IMR-90 (cell line): ENCODE measurements around the gene ZNF586. TPM values are rescaled to one million over a fixed set of nuclear protein-coding genes. Genes with fewer than 3 reads are reported as not detected.

Source experiments
- ATAC-seq: fragments of 200-7000 bp; cut with Tn5 transposase; 2 replicates; pipeline ENCODE4 v1.9.1; 2020; ENCODE audit warnings: low read depth, mild to moderate bottlenecking, moderate library complexity
- BruUV-seq: library from RNA; stranded (reverse); fragments of 400-500 nt; replicated peaks from 2 replicates; lab custom pipeline; 2021; lab: Mats Ljungman, UMichigan
- CTCF ChIA-PET: fragments of 300-600 bp; formaldehyde crosslinking; extraction: SDS; loops from one replicate; lab custom pipeline; 2021; ENCODE audit warnings: antibody characterized with exemption; lab: Yijun Ruan, JAX
- POLR2A ChIA-PET: fragments of 300-600 bp; sonication (Branson Sonifier 250); formaldehyde crosslinking; loops from one replicate; lab custom pipeline; 2022; ENCODE audit warnings: antibody characterized with exemption; ENCODE audit not compliant: unreplicated experiment; lab: Charles Lee
- DNase-seq: peaks from one replicate; pipeline ENCODE4 v3.0.0; 2013
- H2AFZ ChIP-seq: replicated peaks from 2 replicates; pipeline ENCODE3; 2013; ENCODE audit warnings: low read length, mild to moderate bottlenecking; ENCODE audit not compliant: poor library complexity
- H2AK5ac ChIP-seq: 2 replicates; pipeline ENCODE4 v1.6.1; 2013; ENCODE audit warnings: low read depth, low read length, inconsistent platforms
- H2AK9ac ChIP-seq: replicated peaks from 2 replicates; pipeline ENCODE3; 2013; ENCODE audit warnings: mild to moderate bottlenecking, low read depth, low read length, moderate library complexity; ENCODE audit not compliant: poor library complexity
- H2BK120ac ChIP-seq: 2 replicates; pipeline ENCODE4 v1.6.1; 2013; ENCODE audit warnings: low read depth, low read length, inconsistent platforms
- H2BK15ac ChIP-seq: 3 replicates; pipeline ENCODE4 v1.6.1; 2013; ENCODE audit warnings: low read depth, low read length, inconsistent platforms
- H2BK20ac ChIP-seq: 2 replicates; pipeline ENCODE4 v1.6.1; 2013; ENCODE audit warnings: low read depth, mild to moderate bottlenecking, inconsistent platforms, low read length, moderate library complexity
- H2BK5ac ChIP-seq: 2 replicates; pipeline ENCODE4 v1.6.1; 2013; ENCODE audit warnings: mild to moderate bottlenecking, low read depth, low read length, inconsistent platforms; ENCODE audit not compliant: poor library complexity, severe bottlenecking
- H3K14ac ChIP-seq: replicated peaks from 2 replicates; pipeline ENCODE4 v1.6.1; 2013; ENCODE audit warnings: low read depth, low read length, inconsistent platforms
- H3K18ac ChIP-seq: 2 replicates; pipeline ENCODE4 v1.6.1; 2013; ENCODE audit warnings: low read depth, low read length, control low read depth
- H3K23ac ChIP-seq: 2 replicates; pipeline ENCODE4 v1.6.1; 2013; ENCODE audit warnings: low read depth, low read length, inconsistent platforms
- H3K27ac ChIP-seq: 2 replicates; pipeline ENCODE4 v1.5.1; 2013; ENCODE audit warnings: mild to moderate bottlenecking, control low read depth, low read length; ENCODE audit not compliant: insufficient read depth
- H3K27me3 ChIP-seq: 2 replicates; pipeline ENCODE4 v1.6.1; 2013; ENCODE audit warnings: low read length; ENCODE audit not compliant: control insufficient read depth, insufficient read depth
- H3K36me3 ChIP-seq: 2 replicates; pipeline ENCODE4 v1.6.1; 2013; ENCODE audit warnings: low read length, mixed read lengths; ENCODE audit not compliant: control insufficient read depth, insufficient read depth
- H3K4ac ChIP-seq: 2 replicates; pipeline ENCODE4 v1.6.1; 2013; ENCODE audit warnings: low read depth, low read length, inconsistent platforms
- H3K4me1 ChIP-seq: 2 replicates; pipeline ENCODE4 v1.6.1; 2013; ENCODE audit warnings: low read length, mixed read lengths; ENCODE audit not compliant: control insufficient read depth, insufficient read depth
- H3K4me2 ChIP-seq: 2 replicates; pipeline ENCODE4 v1.6.1; 2013; ENCODE audit warnings: low read depth, mild to moderate bottlenecking, control low read depth, low read length, moderate library complexity
- H3K4me3 ChIP-seq: 2 replicates; pipeline ENCODE4 v1.5.1; 2013; ENCODE audit warnings: low read depth, mild to moderate bottlenecking, control low read depth, low read length, moderate library complexity; ENCODE audit not compliant: insufficient read depth
- H3K56ac ChIP-seq: 2 replicates; pipeline ENCODE4 v1.6.1; 2013; ENCODE audit warnings: low read length, inconsistent platforms; ENCODE audit not compliant: insufficient read depth; ENCODE audit errors: extremely low read depth
- H3K79me1 ChIP-seq, 2 experiments: 2 replicates each; pipeline ENCODE4 v1.6.1; 2013; ENCODE audit warnings: low read length in 2 of 2, inconsistent platforms in 1 of 2, low read depth in 1 of 2
- H3K9ac ChIP-seq: 2 replicates; pipeline ENCODE4 v1.6.1; 2013; ENCODE audit warnings: low read depth, low read length, control low read depth
- H3K9me1 ChIP-seq: 2 replicates; pipeline ENCODE4 v1.6.1; 2013; ENCODE audit warnings: low read length, inconsistent platforms; ENCODE audit not compliant: insufficient read depth
- H3K9me3 ChIP-seq: 2 replicates; pipeline ENCODE4 v1.6.1; 2013; ENCODE audit warnings: low read length; ENCODE audit not compliant: control insufficient read depth, insufficient read depth
- H4K20me1 ChIP-seq: 2 replicates; pipeline ENCODE4 v1.6.1; 2013; ENCODE audit warnings: low read length, inconsistent platforms; ENCODE audit not compliant: insufficient read depth
- H4K5ac ChIP-seq: 2 replicates; pipeline ENCODE4 v1.6.1; 2013; ENCODE audit warnings: mild to moderate bottlenecking, low read depth, low read length, control low read depth
- H4K8ac ChIP-seq, 2 experiments: 2 replicates each; pipeline ENCODE4 v1.6.1; 2013; ENCODE audit warnings: low read depth in 2 of 2, low read length in 2 of 2, control low read depth in 1 of 2, inconsistent platforms in 1 of 2
- H4K91ac ChIP-seq: 2 replicates; pipeline ENCODE4 v1.6.1; 2013; ENCODE audit warnings: low read depth, low read length, inconsistent platforms; ENCODE audit not compliant: insufficient read depth
- BHLHE40 ChIP-seq: fragments of 150-350 bp; IDR thresholded peaks from 2 replicates; pipeline ENCODE4 v1.6.1; 2016; ENCODE audit warnings: mild to moderate bottlenecking, low read depth, low read length
- CEBPB ChIP-seq: IDR thresholded peaks from 2 replicates; pipeline ENCODE4 v1.6.1; 2012; ENCODE audit warnings: low read depth, low read length, improper control_type of control experiment
- CHD1 ChIP-seq: IDR thresholded peaks from 2 replicates; pipeline ENCODE4 v1.6.1; 2012; ENCODE audit warnings: low read depth, low read length, improper control_type of control experiment
- FOS ChIP-seq: fragments of 150-350 bp; IDR thresholded peaks from 2 replicates; pipeline ENCODE4 v1.6.1; 2016; ENCODE audit warnings: low read depth, low read length
- MXI1 ChIP-seq: IDR thresholded peaks from 2 replicates; pipeline ENCODE4 v1.6.1; 2012; ENCODE audit warnings: low read depth, mild to moderate bottlenecking, low read length, moderate library complexity, borderline replicate concordance
- NFE2L2 ChIP-seq: fragments of 150-350 bp; IDR thresholded peaks from 2 replicates; pipeline ENCODE4 v1.6.1; 2016; ENCODE audit warnings: low read depth, mild to moderate bottlenecking, low read length
- POLR2A ChIP-seq: IDR thresholded peaks from 2 replicates; pipeline ENCODE4 v1.6.1; 2012; ENCODE audit warnings: mild to moderate bottlenecking, low read depth, low read length
- RAD21 ChIP-seq: IDR thresholded peaks from 2 replicates; pipeline ENCODE4 v1.6.1; 2012; ENCODE audit warnings: low read length, improper control_type of control experiment
- RCOR1 ChIP-seq: IDR thresholded peaks from 2 replicates; pipeline ENCODE4 v1.6.1; 2012; ENCODE audit warnings: mild to moderate bottlenecking, low read length, improper control_type of control experiment; ENCODE audit not compliant: insufficient replicate concordance
- RFX5 ChIP-seq: IDR thresholded peaks from 2 replicates; pipeline ENCODE4 v1.8.0; 2012; ENCODE audit warnings: low read depth, mild to moderate bottlenecking, low read length, moderate library complexity
- SMC3 ChIP-seq: fragments of 150-350 bp; IDR thresholded peaks from 2 replicates; pipeline ENCODE4 v1.6.1; 2016; ENCODE audit warnings: low read depth, mild to moderate bottlenecking, antibody characterized with exemption, low read length, moderate library complexity
- WGBS, 2 experiments: methylation state at CpG; one replicate each; pipeline versions ENCODE4 v1.1.5 to v1.1.7; 2013; ENCODE audit warnings: missing lambda C conversion rate in 2 of 2; ENCODE audit not compliant: insufficient read length in 1 of 2; ENCODE audit errors: extremely low coverage in 2 of 2; 5-methylcytosine and 5-hydroxymethylcytosine counted together
- dilution Hi-C: fragments of 300-500 bp; cut with HindIII; formaldehyde crosslinking; loops from one replicate; pipeline ENCODE4 v1.14.3; 2018; ENCODE audit warnings: low sequenced_read_pairs; ENCODE audit not compliant: unreplicated experiment
- in situ Hi-C: fragments of 300-500 bp; cut with MboI; formaldehyde crosslinking; loops from 3 replicates; pipeline ENCODE4 v1.14.3; 2019; ENCODE audit warnings: low sequenced_read_pairs, inconsistent platforms, mixed read lengths
- intact Hi-C: fragments of 100-400 bp; cut with micrococcal nuclease; formaldehyde crosslinking; loops from 2 replicates; pipeline ENCODE4 v1.10.0; 2022
- polyA plus RNA-seq, 3 experiments: library from polyadenylated mRNA; depleted of rRNA; stranded (reverse); fragments of >200 nt; gene quantifications; 2 replicates each; pipeline ENCODE4 v1.2.3, GENCODE V29; 2012; ENCODE audit warnings: low replicate concordance in 1 of 3
- total RNA-seq: library from RNA; depleted of rRNA; stranded (reverse); fragments of >200 nt; gene quantifications from 2 replicates; pipeline ENCODE4 v1.2.3, GENCODE V29; 2012

Gene ZNF586
- total and polyA plus RNA-seq, 2 of the 4 experiments (the other 2 are of a cell fraction), result 5.6 to 18.6 TPM

GRCh38 chr19:57800696-57801095 lies 31.2 kb downstream of the ZNF586 start:
- in situ Hi-C loops (no loop called here), dilution Hi-C loops (no loop called here), intact Hi-C loops (no loop called here)
- H3K79me1 ChIP-seq, result peaks cover 19 to 41% of the 10 kb centered on the region in 2 experiments
- H3K9ac ChIP-seq, result no peak overlapping the region
- POLR2A ChIA-PET, result no interaction called here
- H3K4me2 ChIP-seq, result no peak overlapping the region
- H3K27ac ChIP-seq, result no peak overlapping the region
- CTCF ChIA-PET, result interaction anchor here (0.6 kb wide), 1 partner anchor 395 kb away, joined by 4 read pairs; no protein-coding TSS in a partner anchor
- no peak overlapping the region for H2BK5ac ChIP-seq
- H3K23ac ChIP-seq, result no peak overlapping the region
- H4K8ac ChIP-seq, result no peak overlapping the region
- H2AFZ ChIP-seq, result no peak overlapping the region
- ATAC-seq, result no peak
- H4K20me1 ChIP-seq, result no peaks in the 10 kb centered on the region
- H2BK15ac ChIP-seq, result no peak overlapping the region
- H3K9me3 ChIP-seq, result no peaks in the 10 kb centered on the region
- no peak overlapping the region for H3K18ac ChIP-seq
- no peak overlapping the region for H3K4ac ChIP-seq
- H4K91ac ChIP-seq, result no peak overlapping the region
- H3K4me3 ChIP-seq, result no peak overlapping the region
- BruUV-seq, result no TSS peak
- H3K4me1 ChIP-seq, result peaks cover 6% of the 10 kb centered on the region
- peaks cover 9% of the 10 kb centered on the region for H3K36me3 ChIP-seq
- H3K14ac ChIP-seq, result no peak overlapping the region
- no peak overlapping the region for H3K56ac ChIP-seq
- H3K27me3 ChIP-seq, result no peaks in the 10 kb centered on the region
- no peak overlapping the region for H2BK120ac ChIP-seq
- H2BK20ac ChIP-seq, result no peak overlapping the region
- TF ChIP-seq RAD21 (no peak), BHLHE40 (no peak), CHD1 (no peak), RCOR1 (no peak), POLR2A (no peak), FOS (no peak), NFE2L2 (no peak), CEBPB (no peak), MXI1 (no peak), RFX5 (no peak), SMC3 (no peak)
- H3K9me1 ChIP-seq, result no peaks in the 10 kb centered on the region; the same call in 1 of the 2 replicates
- H4K5ac ChIP-seq, result no peak overlapping the region
- no peak overlapping the region for H2AK9ac ChIP-seq
- no peak for DNase-seq
- 100% methylated on average over 2 of the region's 5 CpGs; no CpG with 5 or more reads in 1 of the 2 experiments for WGBS, 2 experiments
- no peak overlapping the region for H2AK5ac ChIP-seq
